K562 (cell line): ENCODE measurements around the gene MMP24. TPM values are rescaled to one million over a fixed set of nuclear protein-coding genes. Genes with fewer than 3 reads are reported as not detected.

Experiments used
- ARID2 ChIP-seq: fragments of 450-650 bp; IDR thresholded peaks from 2 replicates; pipeline ENCODE4 v1.6.1; 2017; ENCODE audit warnings: antibody characterized with exemption, mild to moderate bottlenecking
- ATF7 ChIP-seq: fragments of 450-650 bp; IDR thresholded peaks from 2 replicates; pipeline ENCODE4 v1.7.1; 2014; ENCODE audit warnings: mild to moderate bottlenecking, moderate library complexity
- CTBP1 ChIP-seq: fragments of 450-650 bp; IDR thresholded peaks from 2 replicates; pipeline ENCODE4 v1.6.1; 2016; ENCODE audit warnings: borderline replicate concordance
- CTCFL ChIP-seq: IDR thresholded peaks from 2 replicates; pipeline ENCODE4 v1.6.1; 2011; ENCODE audit warnings: borderline replicate concordance, low read depth, mild to moderate bottlenecking, moderate library complexity, low read length; ENCODE audit not compliant: insufficient read depth, poor library complexity, severe bottlenecking
- EP300 ChIP-seq: IDR thresholded peaks from 2 replicates; pipeline ENCODE4 v1.6.1; 2012; ENCODE audit warnings: low read length, improper control_type of control experiment
- HNRNPK ChIP-seq: fragments of 200-400 bp; formaldehyde crosslinking; IDR thresholded peaks from one replicate; pipeline ENCODE4 v1.6.1; 2018; ENCODE audit warnings: mild to moderate bottlenecking, low read depth, low read length; ENCODE audit not compliant: poor library complexity, severe bottlenecking
- HNRNPLL ChIP-seq: fragments of 200-400 bp; formaldehyde crosslinking; IDR thresholded peaks from 2 replicates; pipeline ENCODE4 v1.6.1; 2017; ENCODE audit warnings: low read length, low read depth, mild to moderate bottlenecking; ENCODE audit not compliant: poor library complexity, severe bottlenecking
- ILF3 ChIP-seq: fragments of 450-650 bp; IDR thresholded peaks from 2 replicates; pipeline ENCODE4 v1.6.1; 2018; ENCODE audit warnings: antibody characterized with exemption, mild to moderate bottlenecking, moderate library complexity, borderline replicate concordance
- IRF1 ChIP-seq: sonication (generic); formaldehyde crosslinking; IDR thresholded peaks from 2 replicates; pipeline ENCODE4 v1.8.0; 2022; ENCODE audit warnings: missing genetic modification reagents, mild to moderate bottlenecking, borderline replicate concordance
- RBFOX2 ChIP-seq: fragments of 200-400 bp; formaldehyde crosslinking; IDR thresholded peaks from 2 replicates; pipeline ENCODE4 v1.6.1; 2017; ENCODE audit warnings: low read depth, mild to moderate bottlenecking, low read length, moderate library complexity
- SAP30 ChIP-seq: fragments of 200-600 bp; sonication (generic); IDR thresholded peaks from 2 replicates; pipeline ENCODE4 v1.6.1; 2012; ENCODE audit warnings: borderline replicate concordance, low read depth, mild to moderate bottlenecking, moderate library complexity, low read length, control low read depth, inconsistent platforms; ENCODE audit not compliant: insufficient read depth, poor library complexity, severe bottlenecking
- SMC3 ChIP-seq: conservative IDR thresholded peaks from 2 replicates; pipeline ENCODE4 v1.6.1; 2011; ENCODE audit warnings: low read depth, low read length, improper control_type of control experiment; ENCODE audit not compliant: insufficient read depth
- STAG1 ChIP-seq: sonication (generic); formaldehyde crosslinking; IDR thresholded peaks from 2 replicates; pipeline ENCODE4 v1.5.0; 2020; ENCODE audit warnings: missing genetic modification reagents, borderline replicate concordance
- TAF1 ChIP-seq: IDR thresholded peaks from 2 replicates; pipeline ENCODE4 v1.6.1; 2011; ENCODE audit warnings: mild to moderate bottlenecking, low read length, moderate library complexity; ENCODE audit not compliant: insufficient read depth, control insufficient read depth, severe bottlenecking; ENCODE audit errors: extremely low read depth
- XRCC4 ChIP-seq: IDR thresholded peaks from one replicate; pipeline ENCODE4 v1.6.1; 2011; ENCODE audit not compliant: insufficient read depth, insufficient read length; ENCODE audit errors: extremely low read depth
- ZBTB11 ChIP-seq, 3 experiments: fragments of 200-800 bp in 1 of 3; fragments of 250-450 bp in 1 of 3; fragments of 450-650 bp in 1 of 3; sonication (Bioruptor Pico) in 1 of 3; sonication (Bioruptor generic) in 1 of 3; formaldehyde crosslinking in 1 of 3; IDR thresholded peaks; 2 replicates each; pipeline versions ENCODE4 v1.6.1 to v1.8.0; 2016 to 2022; ENCODE audit warnings: mild to moderate bottlenecking in 2 of 3, missing genetic modification characterization in 2 of 3, missing compliant biosample characterization in 1 of 3, moderate library complexity in 1 of 3
- ZKSCAN8 ChIP-seq: fragments of 200-800 bp; sonication (Bioruptor generic); IDR thresholded peaks from 2 replicates; pipeline ENCODE4 v1.6.1; 2016; ENCODE audit warnings: missing genetic modification characterization, missing compliant biosample characterization
- ZNF217 ChIP-seq: sonication (generic); formaldehyde crosslinking; IDR thresholded peaks from 2 replicates; pipeline ENCODE4 v1.8.0; 2022; ENCODE audit warnings: mild to moderate bottlenecking, missing genetic modification reagents
- polyA plus RNA-seq, 8 experiments: library from polyadenylated mRNA; depleted of rRNA in 4 of 8; stranded (reverse) in 5 of 8; unstranded in 3 of 8; fragments of >200 nt; fragmentation: Nextera tagmentation in 2 of 8; fragmentation: Illumina TruSeq in 1 of 8; extraction: Ambion mirVana in 2 of 8; extraction: Trizol in 1 of 8; gene quantifications; 2 replicates each; pipeline versions ENCODE4 v1.2.1 to v1.2.3, GENCODE V29; 2011 to 2014; ENCODE audit warnings: inconsistent platforms in 1 of 8, missing spikeins in 1 of 8
- total RNA-seq, 7 experiments: library from RNA; depleted of rRNA in 6 of 7; stranded (reverse); fragments of >200 nt in 6 of 7; fragmentation: Illumina TruSeq in 2 of 7; extraction: Trizol in 2 of 7; gene quantifications; 2 replicates each; pipeline versions ENCODE4 v1.2.1 to v1.2.3, GENCODE V29; 2011 to 2021; ENCODE audit warnings: low replicate concordance in 1 of 7

MMP24 gene
- total and polyA plus RNA-seq, 9 of the 15 experiments (the other 6 are each of a cell fraction or from before 2014, with no cell fraction given), result 0.03 to 0.07 (median 0.03) TPM; not detected in 6

- TF ChIP-seq ZBTB11 (CRISPR knock-in tag; IDR thresholded peaks at IDR 0.05), result no peak
- no peak for TF ChIP-seq SAP30
- no peak for TF ChIP-seq ILF3
- no peak for TF ChIP-seq XRCC4
- no peak for TF ChIP-seq ZNF217
- TF ChIP-seq EP300, result no peak
- TF ChIP-seq ATF7, result peak; percentile 31; the same call in 1 of the 2 replicates
- peak; percentile 92 for TF ChIP-seq SMC3
- no peak for TF ChIP-seq IRF1 (CRISPR knock-in tag)
- no peak for TF ChIP-seq RBFOX2
- peak; percentile 32 for TF ChIP-seq CTCFL
- TF ChIP-seq CTBP1, result peak; percentile 49; the same call in 1 of the 2 replicates
- TF ChIP-seq HNRNPK, result no peak
- peak; percentile 93 for TF ChIP-seq STAG1 (CRISPR knock-in tag)
- TF ChIP-seq TAF1, result no peak
- no peak for TF ChIP-seq HNRNPLL
- 0 out of 2 replicates have a peak, but pooled peaks have one; percentile 17 for TF ChIP-seq ARID2
- TF ChIP-seq ZKSCAN8 (CRISPR knock-in tag), result no peak
Measured at GRCh38 chr20:35269055-35269781, 42.7 kb downstream of the MMP24 start (continued).
